Measurements from ENCODE around the gene PFN4. TPM values are rescaled to one million over a fixed set of nuclear protein-coding genes. Genes with fewer than 3 reads are reported as not detected.

The PFN4 gene
- total RNA-seq, 2 donors from 2014 or later: 0.39 TPM; not detected in 1

GRCh38 chr2:24073816-24074215 lies 49.3 kb downstream of the PFN4 start:
- no peaks in the 10 kb centered on the region for H3K27me3 ChIP-seq
- TF ChIP-seq CTCF (IDR thresholded peaks at IDR 0.05): no peak
- peaks cover 23% of the 10 kb centered on the region for H3K36me3 ChIP-seq
- H3K9me3 ChIP-seq: no peaks in the 10 kb centered on the region
- DNase-seq (ENCODE audit: low spot score): no peak
- peaks cover 0 to 23% of the 10 kb centered on the region in 2 donors for H3K4me1 ChIP-seq
- no peak overlapping the region for H3K27ac ChIP-seq
- H3K4me3 ChIP-seq: no peak overlapping the region

- Histone ChIP-seq H3K4me3 (no peak overlapping the region), H3K9me3 (no peaks in the 10 kb centered on the region), H3K36me3 (peaks cover 34% of the 10 kb centered on the region), H3K27ac (no peak overlapping the region), H3K27me3 (no peaks in the 10 kb centered on the region), H3K4me1 (peaks cover 0 to 17% of the 10 kb centered on the region in 2 donors)
- no peak for TF ChIP-seq CTCF (IDR thresholded peaks at IDR 0.05)
- DNase-seq (ENCODE audit: low spot score): no peak
Observed at GRCh38 chr2:24072259-24072658, 50.9 kb downstream of the PFN4 start.

GRCh38 chr2:24065341-24065740 lies 57.8 kb downstream of the PFN4 start:
- no peak overlapping the region for H3K27ac ChIP-seq
- H3K4me3 ChIP-seq: no peak overlapping the region
- H3K36me3 ChIP-seq: peaks cover 24% of the 10 kb centered on the region
- no peak for DNase-seq (ENCODE audit: low spot score)
- no peak for TF ChIP-seq CTCF (IDR thresholded peaks at IDR 0.05)
- H3K27me3 ChIP-seq: no peaks in the 10 kb centered on the region
- no peaks in the 10 kb centered on the region for H3K4me1 ChIP-seq
- no peaks in the 10 kb centered on the region for H3K9me3 ChIP-seq

Other genes starting within 250 kb of the PFN4 start
- 1 to 10 TPM; 6.0 to 6.7 TPM for gene ATAD2B, start 196.2 kb downstream of the PFN4 start, total RNA-seq
- 10 to 100 TPM; 14.3 to 18.7 TPM for gene UBXN2A, start 182.9 kb downstream of the PFN4 start, total RNA-seq
- gene MFSD2B, start 113.2 kb downstream of the PFN4 start, total RNA-seq: under 1 TPM in 1 of 2 donors, not detected in 1; 0.30 TPM
- 1 to 10 TPM; 2.7 to 3.6 TPM for gene WDCP, start 75.9 kb downstream of the PFN4 start, total RNA-seq
- 1 to 10 TPM; 5.0 to 8.5 TPM for gene FKBP1B, start 73.6 kb downstream of the PFN4 start, total RNA-seq
- 10 to 100 TPM; 71.2 to 74.8 TPM for gene SF3B6, start 47.0 kb downstream of the PFN4 start, total RNA-seq
- gene TP53I3, start 38.5 kb downstream of the PFN4 start, total RNA-seq: 1 to 10 TPM; 8.0 to 8.7 TPM
- gene FAM228B, start 135 bp upstream of the PFN4 start, total RNA-seq: 10 to 100 TPM; 15.6 to 31.1 TPM
- gene FAM228A, start 51.7 kb upstream of the PFN4 start, total RNA-seq: 1 to 10 TPM in 1 of 2 donors, under 1 TPM in 1; 0.51 to 1.8 TPM
- 10 to 100 TPM; 40.1 to 40.4 TPM for gene ITSN2, start 237.2 kb upstream of the PFN4 start, total RNA-seq

Data from right atrium auricular region (tissue), 2 donors.